ENCODE data around the gene BRMS1L.

BRMS1L gene

GRCh38 chr14:35865611-35866324 lies 39.6 kb downstream of the BRMS1L start:
- no peak for DNase-seq (ENCODE audit: low spot score)

GRCh38 chr14:35866595-35867279 lies 40.6 kb downstream of the BRMS1L start:
- DNase-seq (ENCODE audit: low spot score), result no peak

GRCh38 chr14:35867280-35867629 lies 41.1 kb downstream of the BRMS1L start:
- DNase-seq (ENCODE audit: low spot score), result no peak

GRCh38 chr14:35875296-35875695 lies 49.2 kb downstream of the BRMS1L start:
- DNase-seq (ENCODE audit: low spot score), result no peak

GRCh38 chr14:35877276-35877675 lies 51.1 kb downstream of the BRMS1L start:
- DNase-seq (ENCODE audit: low spot score), result no peak

- DNase-seq (ENCODE audit: low spot score), result no peak
Measured at GRCh38 chr14:35878272-35879150, 52.4 kb downstream of the BRMS1L start.

- no peak for DNase-seq (ENCODE audit: low spot score)
Measured at GRCh38 chr14:35879151-35879648, 53.1 kb downstream of the BRMS1L start.

- DNase-seq (ENCODE audit: low spot score), result peak; percentile 3
Measured at GRCh38 chr14:35879654-35880249, 53.6 kb downstream of the BRMS1L start.

GRCh38 chr14:35881280-35881679 lies 55.1 kb downstream of the BRMS1L start:
- DNase-seq (ENCODE audit: low spot score), result no peak

- peak; percentile 8 for DNase-seq (ENCODE audit: low spot score)
Measured at GRCh38 chr14:35883677-35884293, 57.6 kb downstream of the BRMS1L start.

- no peak for DNase-seq (ENCODE audit: low spot score)
Measured at GRCh38 chr14:35890308-35890707, 64.2 kb downstream of the BRMS1L start.

GRCh38 chr14:35895256-35895655 lies 69.1 kb downstream of the BRMS1L start:
- no peak for DNase-seq (ENCODE audit: low spot score)

GRCh38 chr14:35897616-35898111 lies 71.5 kb downstream of the BRMS1L start:
- no peak for DNase-seq (ENCODE audit: low spot score)

- no peak for DNase-seq (ENCODE audit: low spot score)
Measured at GRCh38 chr14:35898217-35898775, 72.2 kb downstream of the BRMS1L start.

- no peak for DNase-seq (ENCODE audit: low spot score)
Measured at GRCh38 chr14:35900741-35901140, 74.6 kb downstream of the BRMS1L start.

- no peak for DNase-seq (ENCODE audit: low spot score)
Measured at GRCh38 chr14:35909665-35910064, 83.5 kb downstream of the BRMS1L start.

GRCh38 chr14:35910191-35910590 lies 84.1 kb downstream of the BRMS1L start:
- DNase-seq (ENCODE audit: low spot score), result no peak

- no peak for DNase-seq (ENCODE audit: low spot score)
Measured at GRCh38 chr14:35911097-35911496, 85.0 kb downstream of the BRMS1L start.

GRCh38 chr14:35915185-35915584 lies 89.0 kb downstream of the BRMS1L start:
- no peak for DNase-seq (ENCODE audit: low spot score)

GRCh38 chr14:35915775-35916174 lies 89.6 kb downstream of the BRMS1L start:
- no peak for DNase-seq (ENCODE audit: low spot score)

Data from CD4-positive, alpha-beta T cell treated with Interleukin-2 at 100 ng/mL for 4 hours (primary cell).